UCSD-AML1 (cell line): ENCODE data around the gene SHOX.
"Not testable (repeated sequence)": the region's sequence is repeated elsewhere in the genome, so short reads cannot be mapped to it uniquely, and the experiment has no call there.

Experiments
- DNase-seq: peaks from one replicate; lab custom pipeline; 2025; ENCODE audit not compliant: unreplicated experiment; lab: John Stamatoyannopoulos, UW

Gene SHOX

DNA sequence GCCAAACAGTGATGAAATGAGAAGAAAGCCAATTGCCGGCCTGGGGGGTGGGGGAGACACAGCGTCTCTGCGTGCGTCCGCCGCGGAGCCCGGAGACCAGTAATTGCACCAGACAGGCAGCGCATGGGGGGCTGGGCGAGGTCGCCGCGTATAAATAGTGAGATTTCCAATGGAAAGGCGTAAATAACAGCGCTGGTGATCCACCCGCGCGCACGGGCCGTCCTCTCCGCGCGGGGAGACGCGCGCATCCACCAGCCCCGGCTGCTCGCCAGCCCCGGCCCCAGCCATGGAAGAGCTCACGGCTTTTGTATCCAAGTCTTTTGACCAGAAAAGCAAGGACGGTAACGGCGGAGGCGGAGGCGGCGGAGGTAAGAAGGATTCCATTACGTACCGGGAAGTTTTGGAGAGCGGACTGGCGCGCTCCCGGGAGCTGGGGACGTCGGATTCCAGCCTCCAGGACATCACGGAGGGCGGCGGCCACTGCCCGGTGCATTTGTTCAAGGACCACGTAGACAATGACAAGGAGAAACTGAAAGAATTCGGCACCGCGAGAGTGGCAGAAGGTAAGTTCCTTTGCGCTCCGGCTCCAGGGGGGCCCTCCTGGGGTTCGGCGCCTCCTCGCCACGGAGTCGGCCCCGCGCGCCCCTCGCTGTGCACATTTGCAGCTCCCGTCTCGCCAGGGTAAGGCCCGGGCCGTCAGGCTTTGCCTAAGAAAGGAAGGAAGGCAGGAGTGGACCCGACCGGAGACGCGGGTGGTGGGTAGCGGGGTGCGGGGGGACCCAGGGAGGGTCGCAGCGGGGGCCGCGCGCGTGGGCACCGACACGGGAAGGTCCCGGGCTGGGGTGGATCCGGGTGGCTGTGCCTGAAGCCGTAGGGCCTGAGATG, at the start of gene SHOX:
SHOX (plus strand) TSS at position 180 of the 885 bp plus-strand sequence; CDS start at position 287, 107 bp downstream.
- DNase-seq: no peak

DNA sequence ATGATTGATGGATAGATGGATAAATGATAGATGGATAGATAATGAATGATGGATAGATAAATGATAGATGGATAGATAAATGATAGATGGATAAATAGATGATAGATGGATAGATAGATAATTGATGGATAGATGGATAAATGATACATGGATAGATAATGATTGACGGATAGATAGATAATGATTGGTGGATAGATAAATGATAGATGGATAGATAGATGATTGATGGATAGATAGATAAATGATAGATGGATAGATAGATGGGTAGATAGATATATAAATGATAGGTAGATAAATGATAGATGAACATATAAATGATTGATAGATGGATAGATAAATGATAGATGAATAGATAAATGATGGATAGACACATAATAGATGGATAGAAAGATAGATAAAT, 49.5 kb upstream of the SHOX start:
- no peak for DNase-seq

DNA sequence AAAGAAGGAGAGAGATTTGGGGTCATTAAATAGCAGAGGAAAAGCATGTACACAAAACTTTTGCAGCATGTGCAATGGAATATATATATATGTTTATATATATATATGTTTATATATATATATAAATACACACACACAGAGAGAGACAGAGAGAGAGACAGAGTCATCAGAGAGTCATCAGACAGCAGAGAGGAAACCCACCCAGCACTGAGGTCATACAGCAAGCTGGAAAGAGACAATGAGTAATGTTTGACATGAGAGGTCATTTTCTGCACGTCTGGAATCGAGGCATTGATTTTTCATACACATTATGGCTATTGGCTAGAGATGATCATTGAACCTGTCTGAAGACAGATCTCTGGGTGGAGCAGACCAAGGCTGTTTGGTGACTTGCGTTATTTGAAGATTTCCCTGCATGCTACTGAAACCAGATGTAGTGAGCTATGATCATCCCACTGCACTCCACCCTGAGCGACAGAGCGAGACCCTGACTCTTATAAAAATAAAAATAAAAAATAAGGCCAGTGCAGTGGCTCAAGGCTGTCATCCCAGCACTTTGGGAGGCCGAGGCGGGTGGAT, 48.8 kb upstream of the SHOX start:
- no peak for DNase-seq

GRCh38 chrX:584572-584971, 46.0 kb upstream of the SHOX start:
- DNase-seq: no peak

- no peak for DNase-seq
Measured at GRCh38 chrX:585115-585808, 45.3 kb upstream of the SHOX start.

GRCh38 chrX:586351-586750, 44.2 kb upstream of the SHOX start:
- DNase-seq: no peak

DNA sequence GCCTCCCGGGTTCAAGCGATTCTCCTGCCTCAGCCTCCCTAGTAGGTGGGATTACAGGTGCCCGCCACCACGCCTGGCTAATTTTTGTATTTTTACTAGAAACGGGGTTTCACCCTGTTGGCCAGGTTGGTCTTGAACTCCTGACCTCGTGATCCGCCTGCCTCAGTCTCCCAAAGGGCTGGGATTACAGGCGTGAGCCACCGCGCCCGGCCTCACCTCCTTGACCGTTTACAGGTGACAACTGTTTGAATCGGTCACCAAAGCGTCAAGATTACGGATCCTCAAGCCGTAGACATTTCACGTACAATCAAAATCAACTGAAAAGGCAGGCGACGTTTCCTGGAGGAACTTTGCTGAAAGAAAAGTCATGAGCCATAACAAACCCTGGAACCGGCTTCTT, 41.3 kb upstream of the SHOX start:
- not testable (repeated sequence) for DNase-seq

DNA sequence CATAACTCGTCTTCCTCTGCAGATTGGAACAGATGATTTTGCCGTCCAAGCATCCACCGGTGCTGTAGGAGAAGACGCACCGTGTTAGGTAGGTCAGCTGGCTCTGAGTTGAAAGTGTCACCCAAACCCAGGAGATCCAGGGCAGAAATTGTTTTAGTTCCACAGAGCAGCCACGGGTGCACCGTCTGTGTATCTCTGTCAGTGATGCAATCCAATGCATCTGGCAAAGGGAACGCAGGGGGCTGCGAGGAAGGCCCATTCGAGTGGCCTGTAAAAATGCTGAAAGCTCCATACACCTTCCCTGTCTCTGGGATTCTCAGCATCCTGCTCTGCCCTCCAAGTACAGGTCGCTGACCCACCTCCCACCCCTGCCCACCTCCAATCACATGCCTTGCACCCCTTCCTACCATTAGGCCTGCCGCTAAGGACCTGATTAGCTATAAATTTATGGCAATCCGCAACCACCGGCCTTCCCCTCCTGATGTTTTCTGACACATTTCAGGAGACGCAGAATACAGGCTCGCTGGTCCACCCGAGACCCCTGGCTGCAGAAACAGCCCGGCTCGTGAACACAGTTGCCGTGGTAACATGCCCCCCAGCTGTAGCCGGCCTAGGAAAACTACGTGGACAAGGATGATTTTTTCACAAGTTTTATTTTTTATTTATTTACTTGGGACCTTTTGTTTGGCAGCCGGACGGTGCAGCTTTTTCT, 39.7 kb upstream of the SHOX start:
- no peak for DNase-seq

DNA sequence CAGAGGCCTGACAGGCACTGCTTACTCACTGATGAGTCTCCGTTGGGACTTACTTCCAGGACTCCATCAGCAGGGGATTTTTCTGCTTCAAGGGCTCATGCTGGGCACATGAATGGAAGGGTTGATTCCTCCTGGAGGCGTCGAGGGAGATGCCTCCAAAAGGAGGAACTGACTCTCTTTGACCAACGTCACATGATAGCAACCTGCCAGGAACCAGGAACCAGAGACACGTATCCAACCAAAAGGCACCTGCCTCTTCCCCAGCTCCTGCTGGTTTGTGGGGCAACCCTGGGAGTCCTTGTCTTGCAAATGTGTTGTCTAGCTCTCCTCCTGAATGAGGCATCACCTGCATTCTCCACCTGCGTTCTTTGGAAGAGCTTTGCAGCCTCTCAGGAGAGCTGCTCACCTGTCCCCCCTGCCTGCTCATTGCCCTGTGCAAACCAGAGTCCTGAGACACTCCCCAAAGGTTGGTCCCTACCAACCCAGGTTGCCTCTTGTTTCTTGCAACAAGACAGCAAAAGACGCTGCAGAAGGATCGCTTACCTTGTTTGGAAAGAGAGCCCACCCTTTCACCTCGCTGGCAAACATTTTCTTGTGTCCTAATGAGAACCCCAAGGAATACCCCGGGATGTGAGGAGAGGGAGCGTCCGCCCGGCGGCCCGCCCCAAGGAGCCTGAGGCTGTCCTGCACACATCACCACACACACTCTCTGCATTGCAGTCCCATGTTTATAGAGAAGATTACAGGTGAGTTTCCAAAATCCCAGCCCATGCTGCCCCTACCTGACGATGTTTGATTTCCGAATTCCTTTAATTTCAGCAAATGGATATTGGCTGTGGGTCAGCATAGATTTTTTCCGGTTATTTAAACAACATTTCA, 30.5 kb upstream of the SHOX start:
- DNase-seq: no peak

- DNase-seq: not testable (repeated sequence)
Measured at GRCh38 chrX:603029-603428, 27.6 kb upstream of the SHOX start.

GRCh38 chrX:604616-605015, 26.0 kb upstream of the SHOX start:
- not testable (repeated sequence) for DNase-seq

GRCh38 chrX:608088-608487, 22.5 kb upstream of the SHOX start:
- DNase-seq: not testable (repeated sequence)

DNA sequence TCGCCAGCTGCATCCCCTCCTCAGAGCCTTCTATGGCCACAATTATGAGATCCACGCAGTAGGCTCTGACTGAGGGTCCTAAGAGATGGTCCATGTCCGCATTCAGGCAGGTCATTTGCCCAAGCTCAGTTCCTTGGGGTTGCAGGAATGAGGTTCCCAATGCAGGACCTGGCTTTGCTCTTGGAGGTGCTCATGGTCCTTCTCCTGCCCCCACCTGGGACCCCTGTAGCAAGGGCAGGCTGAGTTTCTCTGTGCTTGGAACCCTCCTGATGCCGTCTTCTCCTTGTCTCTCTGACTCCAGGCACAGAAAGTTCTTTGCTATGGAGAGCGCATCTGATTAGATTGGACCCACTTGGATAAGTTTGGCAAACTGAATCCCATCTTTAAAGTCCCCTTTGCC, 16.5 kb upstream of the SHOX start:
- DNase-seq: no peak

GRCh38 chrX:617401-617800, 13.2 kb upstream of the SHOX start:
- DNase-seq: no peak

DNA sequence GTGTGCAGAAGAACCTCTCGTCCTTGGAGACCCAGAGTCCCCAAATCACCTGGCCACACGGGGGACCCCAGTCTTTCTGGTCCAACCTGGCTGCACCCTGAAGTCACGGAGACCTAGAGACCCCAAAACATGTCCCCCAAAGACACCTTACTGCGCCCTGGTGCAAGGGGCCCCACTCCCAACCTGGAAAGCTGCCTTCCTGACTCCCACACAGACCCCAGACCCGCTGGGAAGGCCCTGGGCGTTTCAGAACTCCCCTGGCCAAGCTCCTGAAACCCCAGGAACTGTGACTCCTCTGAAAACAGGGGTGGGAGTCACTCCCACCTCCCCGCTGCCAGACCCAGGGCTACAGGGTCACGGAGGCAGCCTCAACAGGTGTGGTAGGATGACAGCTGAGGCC, 12.7 kb upstream of the SHOX start:
- DNase-seq: no peak

DNA sequence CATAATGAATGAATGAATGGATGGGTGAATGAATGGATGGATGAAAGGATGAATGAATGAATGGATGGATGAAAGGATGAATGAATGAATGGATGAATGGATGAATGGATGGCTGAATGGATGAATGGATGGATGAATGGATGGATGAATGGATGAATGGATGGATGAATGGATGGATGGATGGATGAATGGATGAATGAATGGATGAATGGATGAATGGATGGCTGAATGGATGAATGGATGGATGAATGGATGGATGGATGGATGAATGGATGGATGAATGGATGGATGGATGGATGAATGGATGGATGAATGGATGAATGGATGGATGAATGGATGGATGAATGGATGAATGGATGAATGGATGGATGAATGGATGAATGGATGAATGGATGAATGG, 12.3 kb upstream of the SHOX start:
- not testable (repeated sequence) for DNase-seq

GRCh38 chrX:618761-619450, 11.7 kb upstream of the SHOX start:
- no peak for DNase-seq

GRCh38 chrX:619451-619811, 11.2 kb upstream of the SHOX start:
- no peak for DNase-seq

DNA sequence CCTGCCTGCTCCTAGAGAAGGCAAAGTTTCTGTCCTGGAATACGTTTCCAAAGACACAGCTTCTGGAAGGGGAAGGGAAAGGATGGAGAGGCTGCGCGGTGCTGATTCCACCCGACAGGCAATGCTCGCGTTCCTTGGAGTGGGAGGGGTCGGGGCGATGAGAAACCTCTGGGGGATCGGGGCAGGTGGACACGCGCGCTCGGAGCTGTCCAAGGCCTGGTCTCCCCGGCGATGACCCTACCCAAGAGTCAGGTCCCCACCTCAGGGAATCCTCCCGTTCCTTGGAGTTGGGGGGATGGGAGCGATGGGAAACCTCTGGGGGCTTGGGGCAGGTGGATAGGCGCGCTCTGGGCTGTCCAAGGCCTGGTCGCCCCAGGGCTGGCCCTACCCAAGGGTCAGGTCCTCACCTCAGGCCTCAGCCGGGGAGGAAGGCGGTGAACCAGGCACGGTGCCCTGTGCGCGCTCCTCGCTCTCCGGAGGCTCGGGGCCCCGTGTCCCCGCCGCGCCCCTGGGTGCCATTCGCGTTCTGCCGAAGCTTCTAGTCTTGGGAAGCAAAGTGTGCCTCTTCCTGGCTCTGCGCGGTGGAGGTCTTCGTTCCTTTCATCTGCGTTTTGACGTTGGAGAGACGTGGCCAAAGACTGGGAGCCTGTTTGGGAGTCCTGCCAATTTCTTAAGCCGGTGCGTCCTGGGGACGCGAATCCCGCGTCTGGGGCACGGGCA, 10.6 kb upstream of the SHOX start:
- DNase-seq: no peak
